Gastroesophageal sphincter (tissue), 3 donors: ENCODE data around the gene PCNT.

Source experiments
- CTCF ChIP-seq, 4 experiments: fragments of 200-600 bp in 2 of 4; fragments of 450-650 bp in 2 of 4; sonication (generic) in 1 of 4; IDR thresholded peaks; one replicate each; pipeline ENCODE4 v1.5.1; 2017 to 2019; ENCODE audit warnings: antibody characterized with exemption in 4 of 4, mild to moderate bottlenecking in 2 of 4, moderate library complexity in 2 of 4
- EP300 ChIP-seq: sonication (generic); formaldehyde crosslinking; IDR thresholded peaks from one replicate; pipeline ENCODE4 v1.6.1; 2017; ENCODE audit warnings: antibody characterized with exemption, mild to moderate bottlenecking

GRCh38 chr21:46448108-46448507 lies 124.2 kb downstream of the PCNT start:
- TF ChIP-seq CTCF (IDR thresholded peaks at IDR 0.05): no peak
- TF ChIP-seq EP300: no peak
